ENCODE measurements around the gene ATP5F1C.

DNA sequence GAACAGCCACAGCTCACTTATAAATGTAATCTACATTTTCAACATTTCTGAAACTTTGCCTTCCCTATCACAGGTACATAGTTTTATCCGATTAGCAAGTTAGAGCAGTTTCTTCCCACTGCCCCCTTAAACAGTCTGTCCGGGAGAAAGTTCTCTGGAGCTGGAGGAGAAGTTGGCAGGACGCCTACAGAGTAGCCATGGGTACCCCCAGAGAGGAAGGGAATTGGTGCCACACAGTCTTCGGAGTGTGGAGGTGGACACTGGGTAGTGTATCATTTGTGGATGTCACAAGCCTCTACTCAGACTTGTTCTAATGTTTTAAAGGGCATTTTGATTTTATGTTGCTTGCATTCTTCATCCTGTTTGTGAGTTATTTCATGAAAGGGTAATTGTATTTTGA, 69.3 kb downstream of the ATP5F1C start:
- TF ChIP-seq POLR2A (IDR thresholded peaks at IDR 0.05): no peak
- TF ChIP-seq, protein P1, sequence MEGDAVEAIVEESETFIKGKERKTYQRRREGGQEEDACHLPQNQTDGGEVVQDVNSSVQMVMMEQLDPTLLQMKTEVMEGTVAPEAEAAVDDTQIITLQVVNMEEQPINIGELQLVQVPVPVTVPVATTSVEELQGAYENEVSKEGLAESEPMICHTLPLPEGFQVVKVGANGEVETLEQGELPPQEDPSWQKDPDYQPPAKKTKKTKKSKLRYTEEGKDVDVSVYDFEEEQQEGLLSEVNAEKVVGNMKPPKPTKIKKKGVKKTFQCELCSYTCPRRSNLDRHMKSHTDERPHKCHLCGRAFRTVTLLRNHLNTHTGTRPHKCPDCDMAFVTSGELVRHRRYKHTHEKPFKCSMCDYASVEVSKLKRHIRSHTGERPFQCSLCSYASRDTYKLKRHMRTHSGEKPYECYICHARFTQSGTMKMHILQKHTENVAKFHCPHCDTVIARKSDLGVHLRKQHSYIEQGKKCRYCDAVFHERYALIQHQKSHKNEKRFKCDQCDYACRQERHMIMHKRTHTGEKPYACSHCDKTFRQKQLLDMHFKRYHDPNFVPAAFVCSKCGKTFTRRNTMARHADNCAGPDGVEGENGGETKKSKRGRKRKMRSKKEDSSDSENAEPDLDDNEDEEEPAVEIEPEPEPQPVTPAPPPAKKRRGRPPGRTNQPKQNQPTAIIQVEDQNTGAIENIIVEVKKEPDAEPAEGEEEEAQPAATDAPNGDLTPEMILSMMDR (IDR thresholded peaks at IDR 0.05): no peak

All from body of pancreas (tissue), 4 donors.